Hepatocyte (in vitro differentiated cells): ENCODE data around the gene KRT86.

Experiments used
- EZH2 ChIP-seq: fragments of 200-600 bp; sonication (generic); IDR thresholded peaks from 2 replicates; pipeline ENCODE4 v1.6.1; 2016; ENCODE audit warnings: antibody characterized with exemption, mild to moderate bottlenecking, borderline replicate concordance
- EZH2phosphoT487 ChIP-seq: fragments of 200-600 bp; sonication (generic); IDR thresholded peaks from one replicate; pipeline ENCODE4 v1.6.1; 2018; ENCODE audit warnings: antibody characterized with exemption, mild to moderate bottlenecking, low read depth, moderate library complexity; ENCODE audit not compliant: unreplicated experiment, severe bottlenecking
- TF ChIP-seq, protein P1 (sequence below): fragments of 200-600 bp; sonication (generic); IDR thresholded peaks from 2 replicates; pipeline ENCODE4 v1.5.1; 2016; ENCODE audit warnings: antibody characterized with exemption, mild to moderate bottlenecking; ENCODE audit not compliant: poor library complexity

DNA sequence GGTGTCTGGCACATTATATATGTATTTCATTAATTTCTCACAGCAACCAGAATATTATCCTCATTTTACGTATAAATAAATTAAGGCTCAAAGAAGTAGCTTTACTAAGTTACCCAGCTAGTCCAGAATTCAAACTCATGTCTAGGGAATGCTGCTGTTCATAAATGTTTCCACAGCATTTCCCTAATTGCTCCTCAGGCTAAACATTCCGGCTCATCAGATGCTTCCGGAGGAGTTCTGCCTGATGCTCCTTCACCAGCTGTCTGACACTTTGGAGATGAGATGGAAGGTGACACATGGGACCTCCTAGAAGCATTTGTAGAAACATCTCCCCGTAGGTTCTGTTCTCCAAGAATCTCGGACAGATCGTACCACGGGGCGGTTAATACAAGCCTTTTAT, 80.7 kb downstream of the KRT86 start:
- TF ChIP-seq, protein P1, sequence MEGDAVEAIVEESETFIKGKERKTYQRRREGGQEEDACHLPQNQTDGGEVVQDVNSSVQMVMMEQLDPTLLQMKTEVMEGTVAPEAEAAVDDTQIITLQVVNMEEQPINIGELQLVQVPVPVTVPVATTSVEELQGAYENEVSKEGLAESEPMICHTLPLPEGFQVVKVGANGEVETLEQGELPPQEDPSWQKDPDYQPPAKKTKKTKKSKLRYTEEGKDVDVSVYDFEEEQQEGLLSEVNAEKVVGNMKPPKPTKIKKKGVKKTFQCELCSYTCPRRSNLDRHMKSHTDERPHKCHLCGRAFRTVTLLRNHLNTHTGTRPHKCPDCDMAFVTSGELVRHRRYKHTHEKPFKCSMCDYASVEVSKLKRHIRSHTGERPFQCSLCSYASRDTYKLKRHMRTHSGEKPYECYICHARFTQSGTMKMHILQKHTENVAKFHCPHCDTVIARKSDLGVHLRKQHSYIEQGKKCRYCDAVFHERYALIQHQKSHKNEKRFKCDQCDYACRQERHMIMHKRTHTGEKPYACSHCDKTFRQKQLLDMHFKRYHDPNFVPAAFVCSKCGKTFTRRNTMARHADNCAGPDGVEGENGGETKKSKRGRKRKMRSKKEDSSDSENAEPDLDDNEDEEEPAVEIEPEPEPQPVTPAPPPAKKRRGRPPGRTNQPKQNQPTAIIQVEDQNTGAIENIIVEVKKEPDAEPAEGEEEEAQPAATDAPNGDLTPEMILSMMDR: no peak
- TF ChIP-seq EZH2phosphoT487: no peak
- no peak for TF ChIP-seq EZH2
